NCI-H82 treated with DMSO at 0.1 percent for 48 hours (cell line): ENCODE results near the gene KANK4.

ENCODE experiments used
- DNase-seq: peaks from one replicate; lab custom pipeline; 2025; ENCODE audit not compliant: unreplicated experiment; lab: John Stamatoyannopoulos, UW

KANK4 gene

DNA sequence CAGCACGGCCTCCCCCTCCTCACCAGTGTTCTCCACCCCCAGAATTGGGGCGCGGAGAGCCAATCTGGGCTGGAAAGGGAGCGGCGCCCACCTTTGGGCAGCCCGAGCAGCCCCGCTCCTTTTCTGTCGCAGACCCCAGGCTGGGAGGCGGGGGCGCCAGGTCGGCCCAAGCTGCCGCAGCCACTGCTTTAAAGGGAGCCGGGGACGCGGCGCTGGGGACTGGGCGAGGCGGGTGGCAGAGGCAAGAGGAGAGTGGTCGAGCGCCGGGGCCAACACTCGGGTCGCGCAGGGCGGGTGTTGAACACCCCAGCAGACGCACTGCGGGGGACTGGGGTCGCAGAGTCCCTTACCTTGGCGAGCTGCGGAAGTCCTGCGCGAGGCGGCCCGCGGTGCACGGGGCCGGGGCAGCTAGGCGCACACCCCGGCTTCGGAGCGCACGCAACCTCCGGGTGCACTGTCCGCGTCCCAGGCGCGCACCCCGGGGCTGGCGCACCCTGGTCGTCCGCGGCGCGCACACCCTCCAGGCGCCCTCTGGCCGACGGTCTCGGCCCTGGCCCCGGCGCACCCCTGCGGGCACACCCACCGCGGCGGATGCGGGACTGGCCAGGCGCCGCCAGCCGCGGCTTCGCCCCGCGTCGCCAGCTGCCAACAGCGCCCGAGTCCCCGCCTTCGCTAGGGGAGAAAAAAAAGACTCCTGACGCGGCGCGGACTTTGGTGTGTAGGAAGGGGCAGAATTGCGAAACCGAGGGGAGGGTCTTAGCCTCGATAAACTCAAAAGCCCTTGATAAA is at the start of gene KANK4:
Gene KANK4 (minus strand): TSS at position 679 of the 789 bp plus-strand sequence. CDS start 37,870 bp downstream, outside the sequence.
- no peak for DNase-seq

DNA sequence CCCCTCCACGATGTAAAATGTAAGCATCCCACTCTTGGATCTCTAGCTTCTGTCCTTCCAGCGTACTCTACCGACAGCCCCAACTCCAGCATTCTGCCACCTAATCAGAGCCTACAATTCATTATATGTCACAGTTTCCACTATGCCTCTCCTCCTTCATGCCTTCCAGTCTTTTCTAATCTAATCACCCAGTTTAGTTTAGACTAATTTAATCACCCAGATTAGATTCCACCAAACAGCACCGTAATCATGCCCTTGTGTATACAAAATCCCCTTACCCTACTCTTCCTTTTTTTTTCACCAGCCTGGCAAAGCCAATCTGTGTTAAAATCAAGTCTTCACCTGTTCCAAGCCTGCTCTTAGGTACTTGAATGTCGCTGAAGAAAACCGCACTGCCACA is 49.8 kb upstream of the KANK4 start:
- DNase-seq, result peak; percentile 85

DNA sequence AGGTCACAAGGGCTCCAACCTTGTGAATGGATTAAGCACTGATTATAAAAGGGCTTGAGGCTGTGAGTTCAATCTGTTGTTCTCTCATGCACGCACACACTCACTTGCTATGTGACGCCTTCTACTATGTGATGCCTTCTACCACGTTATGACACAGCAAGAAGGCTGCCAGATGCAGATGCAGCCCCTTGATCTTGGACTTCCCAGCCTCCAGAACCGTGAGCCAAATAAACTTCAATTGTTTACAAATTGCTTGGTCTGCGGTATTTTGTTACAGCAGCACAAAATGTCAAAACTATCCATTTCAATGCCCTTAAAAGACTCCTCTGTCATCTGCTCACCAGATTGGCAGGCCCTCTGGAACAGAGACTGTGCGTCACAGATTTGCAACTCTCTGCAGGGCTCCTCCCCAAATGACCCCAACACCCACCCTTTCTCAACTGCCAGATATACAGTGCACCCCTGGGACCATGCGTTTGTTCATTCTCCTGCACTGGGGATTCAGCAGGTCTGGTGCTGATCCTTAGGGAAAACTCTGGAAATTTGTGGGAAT is 47.8 kb upstream of the KANK4 start:
- DNase-seq, result no peak

DNA sequence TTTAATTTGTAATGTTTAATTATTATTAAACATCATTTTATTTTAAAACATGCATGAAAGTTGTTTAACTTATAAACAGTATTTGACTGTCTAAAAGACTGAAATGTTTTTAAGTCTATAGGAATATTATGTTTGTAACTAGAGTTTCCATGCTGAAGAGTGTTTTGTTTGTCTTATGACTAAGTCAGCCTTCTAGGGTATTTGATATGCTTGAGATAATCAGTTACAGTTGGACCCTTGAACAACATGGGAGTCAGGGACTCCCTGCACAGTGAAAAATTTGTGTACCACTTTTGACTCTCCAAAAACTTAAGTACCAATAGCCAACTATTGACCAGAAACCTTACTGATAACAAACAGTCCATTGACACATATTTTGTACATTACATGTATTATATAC is 45.5 kb upstream of the KANK4 start:
- no peak for DNase-seq

DNA sequence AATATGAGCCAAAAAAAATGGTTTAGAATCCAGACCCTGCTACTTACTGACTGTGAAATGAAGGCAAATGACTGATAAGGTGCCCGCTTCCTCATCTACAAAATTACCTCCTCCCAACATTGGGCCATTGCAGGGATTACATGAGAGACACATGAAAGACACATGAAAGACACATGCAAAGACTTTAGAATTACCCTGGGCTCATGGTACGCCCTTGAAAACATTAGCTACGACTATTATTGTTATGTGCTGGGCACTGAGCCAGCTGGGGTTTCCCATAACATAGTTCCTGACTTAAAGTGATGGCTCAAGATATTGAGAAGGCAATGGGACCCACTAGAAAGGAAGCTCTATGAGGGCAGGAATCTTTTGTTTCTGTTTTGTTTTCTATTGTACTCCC is 43.7 kb upstream of the KANK4 start:
- DNase-seq, result no peak

DNA sequence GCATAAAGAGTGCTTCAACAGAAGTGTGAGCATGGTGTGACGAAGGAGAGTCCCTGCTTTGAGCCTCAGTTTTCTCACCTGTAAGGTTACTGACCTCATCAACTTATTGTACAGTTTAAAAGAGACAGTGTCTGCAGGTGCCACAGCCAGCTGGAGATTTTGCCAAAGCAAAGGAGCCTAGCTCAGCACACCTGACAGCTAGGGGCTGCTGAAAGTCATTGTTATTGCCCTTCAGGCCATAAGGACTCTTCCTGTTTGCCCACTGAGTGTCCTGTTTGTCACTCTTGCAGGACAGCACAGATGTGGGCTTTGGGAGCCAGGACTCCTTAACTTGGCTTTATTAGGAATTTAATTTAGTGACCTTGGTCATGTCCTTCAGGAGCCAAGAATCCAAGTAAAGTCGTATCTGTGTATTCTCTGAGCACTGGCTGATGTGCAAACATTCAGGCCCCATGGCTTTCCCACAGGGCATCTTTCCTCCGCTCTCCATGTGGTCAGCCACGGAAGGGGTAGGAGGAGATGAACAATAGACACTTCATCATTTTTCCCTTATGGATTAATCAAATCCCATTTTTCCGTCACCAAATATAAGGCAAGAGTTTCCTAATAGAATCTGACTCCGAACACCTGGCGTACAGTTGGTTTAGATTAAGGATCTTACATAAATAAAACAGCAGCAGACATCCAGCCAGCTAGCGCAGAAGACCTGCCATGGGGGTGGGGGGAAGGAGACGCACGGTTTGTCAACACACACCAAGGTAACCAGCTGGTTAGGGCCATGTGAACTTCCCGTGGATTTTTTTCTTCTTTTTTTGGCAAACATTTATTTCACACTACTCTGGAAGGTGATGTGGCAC is 43.1 kb upstream of the KANK4 start:
- DNase-seq, result no peak

DNA sequence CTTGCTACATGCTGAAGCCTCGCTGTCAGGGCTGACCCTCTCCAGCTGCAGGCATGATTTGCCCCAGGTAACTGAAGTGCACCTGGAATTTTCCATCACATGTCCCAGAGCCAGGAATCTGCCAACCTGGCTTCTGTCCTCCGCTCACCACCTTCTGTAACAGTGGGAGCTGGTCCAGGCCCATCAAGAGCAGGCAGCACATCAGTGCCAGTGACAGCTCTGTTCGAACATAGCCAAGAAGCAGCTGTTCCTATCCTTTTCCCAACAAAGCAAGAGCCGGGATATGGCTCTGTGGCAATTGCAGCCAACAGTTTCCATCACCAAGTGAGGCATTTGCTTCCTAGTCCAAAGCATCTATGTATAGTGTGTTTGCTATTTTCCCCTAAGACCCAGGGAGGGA is 42.2 kb upstream of the KANK4 start:
- DNase-seq, result no peak

DNA sequence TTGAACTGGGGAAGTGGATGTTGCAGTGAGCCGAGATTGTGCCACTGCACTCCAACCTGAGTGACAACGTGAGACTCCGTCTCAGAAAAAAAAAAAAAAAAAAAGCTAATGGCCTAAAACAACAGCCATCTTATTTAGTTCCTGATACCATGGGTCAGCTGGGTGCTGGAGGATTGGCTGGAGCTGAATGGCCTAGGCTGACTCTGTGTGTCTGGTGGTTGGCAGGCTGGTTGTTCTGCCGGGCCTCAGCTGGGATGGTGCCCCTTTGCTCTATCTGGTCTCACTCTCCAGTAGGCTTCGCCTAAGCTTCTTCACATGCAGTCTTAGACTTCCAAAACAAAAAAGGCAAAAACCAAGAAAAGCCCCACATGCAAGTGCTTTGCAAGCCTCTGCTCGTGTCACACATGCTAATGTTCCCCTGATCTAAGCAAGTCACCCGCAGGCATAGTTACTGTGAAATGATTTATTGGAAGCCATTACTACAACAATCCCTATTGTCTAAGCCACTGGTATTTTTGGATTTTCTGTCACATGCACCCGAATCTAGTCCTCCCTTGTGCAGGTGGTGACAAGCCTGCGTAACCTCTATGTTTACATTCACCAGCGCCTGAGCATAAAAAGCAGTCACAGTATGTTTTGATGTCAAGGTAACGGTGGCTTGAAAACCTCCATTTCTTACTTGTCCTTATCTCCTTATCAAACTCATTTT is 39.6 kb upstream of the KANK4 start:
- no peak for DNase-seq

DNA sequence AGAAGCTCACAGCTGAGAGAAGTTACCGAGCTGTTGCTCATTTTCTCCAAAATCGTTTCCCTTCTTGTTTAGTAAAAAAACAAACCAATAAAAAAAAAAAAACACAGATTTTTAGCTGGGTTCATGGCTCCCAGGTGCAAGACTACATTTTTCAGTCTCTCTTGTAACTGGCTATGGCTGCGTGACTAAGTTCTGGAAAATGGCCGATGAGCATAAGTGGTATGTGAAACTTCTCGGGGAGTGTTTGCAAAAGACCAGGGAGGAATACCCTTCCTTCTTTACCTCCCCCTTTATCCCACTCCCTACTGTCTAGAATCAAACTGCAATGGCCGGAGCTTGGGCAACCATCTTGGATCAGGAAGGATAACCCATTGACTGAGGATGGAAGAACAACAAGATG is 38.7 kb upstream of the KANK4 start:
- no peak for DNase-seq

DNA sequence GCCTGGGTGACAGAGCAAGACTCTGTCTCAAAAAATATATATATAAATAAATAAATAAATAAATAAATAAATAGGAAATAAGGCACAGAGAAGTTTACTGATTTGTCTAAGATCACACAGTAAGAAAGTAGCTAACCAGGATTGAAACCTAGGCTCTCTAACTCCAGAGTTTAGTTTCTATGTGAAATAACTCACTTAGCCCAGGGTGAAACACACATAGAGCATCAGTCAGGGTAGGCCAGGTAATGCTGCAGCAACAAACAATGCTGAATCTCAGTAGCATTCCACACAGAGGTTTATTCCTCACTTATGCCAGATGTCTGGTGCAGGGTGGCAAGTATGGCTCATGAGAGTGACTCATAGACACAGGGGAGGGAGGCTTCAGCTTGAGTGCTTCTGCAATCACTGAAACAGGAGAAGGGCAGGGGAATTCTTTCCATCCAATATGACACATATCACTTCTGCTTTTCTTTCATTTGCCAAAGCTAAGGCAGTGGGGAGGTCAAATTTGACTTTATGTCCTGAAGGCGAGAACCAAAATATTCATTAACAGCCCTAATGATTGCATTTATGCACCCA is 37.1 kb upstream of the KANK4 start:
- no peak for DNase-seq

DNA sequence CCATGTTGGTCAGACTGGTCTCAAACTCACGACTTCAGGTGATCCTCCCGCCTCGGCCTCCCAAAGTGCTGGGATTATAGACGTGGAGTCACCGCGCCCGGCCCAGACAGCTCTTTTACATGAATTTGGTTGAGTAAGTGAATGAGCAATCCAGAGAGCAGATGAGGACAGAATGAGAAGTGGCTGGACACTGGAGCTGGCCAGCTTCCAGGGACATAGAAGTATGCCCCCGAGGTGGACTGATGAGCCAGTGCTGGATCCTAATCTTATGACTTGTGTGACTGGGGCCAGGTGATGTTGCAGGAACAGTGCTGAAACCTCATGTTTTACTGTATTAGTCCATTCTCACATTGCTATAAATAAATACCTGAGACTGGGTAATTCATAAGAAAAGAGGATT is 35.9 kb upstream of the KANK4 start:
- DNase-seq, result no peak

DNA sequence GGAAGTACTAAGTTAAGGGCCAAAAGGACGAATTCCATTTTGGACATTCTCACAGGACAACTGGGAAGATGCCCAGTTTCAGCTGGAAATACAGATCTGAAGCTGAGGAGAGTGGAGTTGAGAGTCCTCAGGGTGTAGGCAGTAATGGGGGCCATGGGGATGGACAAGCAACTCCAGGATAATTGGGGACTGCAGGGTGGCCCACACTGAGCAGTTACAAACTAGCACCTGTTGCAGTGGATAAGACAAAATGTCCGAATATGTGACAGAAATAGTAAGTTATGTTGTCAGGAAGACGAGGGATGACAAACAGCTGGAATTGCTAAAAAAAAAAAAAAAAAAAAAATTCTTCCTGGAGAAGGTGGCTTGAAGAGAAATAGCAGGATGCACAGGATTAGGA is 34.6 kb upstream of the KANK4 start:
- no peak for DNase-seq

DNA sequence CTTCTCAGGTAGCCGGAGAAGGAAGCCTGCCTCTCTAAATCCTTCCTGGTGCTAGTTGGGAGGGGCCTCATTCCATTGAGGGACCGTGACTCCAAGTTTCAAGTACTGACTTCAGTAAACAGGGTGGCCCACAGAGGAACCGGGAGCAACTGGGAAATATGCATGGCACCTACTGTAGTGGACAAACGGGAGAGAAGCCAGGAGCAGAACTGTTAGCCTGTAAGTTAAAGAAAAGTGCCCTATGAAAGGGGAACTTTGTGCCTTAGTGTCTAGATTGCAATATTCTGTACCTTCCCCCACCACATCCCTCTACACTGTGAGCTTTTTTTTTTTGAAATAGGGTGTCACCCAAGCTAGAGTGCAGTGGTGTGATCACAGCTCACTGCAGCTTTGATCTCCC is 33.2 kb upstream of the KANK4 start:
- DNase-seq, result no peak

DNA sequence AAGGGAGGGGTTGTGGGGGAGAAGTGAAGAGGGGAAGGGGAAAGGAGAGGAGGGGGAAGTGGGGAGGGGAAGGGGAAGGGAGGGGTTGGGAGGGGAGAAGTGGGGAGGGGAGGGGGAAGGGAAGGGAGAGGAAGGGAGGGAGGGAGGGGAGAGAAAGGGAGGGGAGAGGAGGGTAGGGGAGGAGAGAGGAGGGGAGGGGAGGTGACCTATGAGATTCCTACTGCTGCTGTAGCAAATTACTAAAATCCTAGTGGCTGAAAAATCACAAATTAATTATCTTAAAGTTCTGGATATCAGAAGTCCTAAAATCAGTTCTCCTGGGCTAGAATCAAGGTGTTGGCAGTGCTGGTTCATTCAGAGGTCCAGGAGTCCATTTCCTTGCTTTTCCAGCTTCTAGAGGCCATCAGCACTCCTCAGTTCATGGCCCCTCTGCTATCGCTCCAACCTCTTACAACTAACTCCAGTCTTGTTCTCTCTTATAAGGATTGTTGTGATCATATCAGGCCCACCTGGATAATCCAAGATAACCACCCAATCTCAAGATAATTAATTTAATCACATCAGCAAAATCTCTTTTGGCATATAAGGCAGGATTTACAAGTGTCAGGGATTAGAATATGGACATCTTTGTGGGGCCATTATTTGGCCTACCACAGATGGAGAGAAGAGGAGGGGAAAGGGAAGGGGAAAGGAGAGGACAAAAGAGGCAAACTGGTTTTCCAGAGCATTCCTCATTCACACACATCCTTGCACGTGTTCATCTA is 30.4 kb upstream of the KANK4 start:
- peak; percentile 74 for DNase-seq

DNA sequence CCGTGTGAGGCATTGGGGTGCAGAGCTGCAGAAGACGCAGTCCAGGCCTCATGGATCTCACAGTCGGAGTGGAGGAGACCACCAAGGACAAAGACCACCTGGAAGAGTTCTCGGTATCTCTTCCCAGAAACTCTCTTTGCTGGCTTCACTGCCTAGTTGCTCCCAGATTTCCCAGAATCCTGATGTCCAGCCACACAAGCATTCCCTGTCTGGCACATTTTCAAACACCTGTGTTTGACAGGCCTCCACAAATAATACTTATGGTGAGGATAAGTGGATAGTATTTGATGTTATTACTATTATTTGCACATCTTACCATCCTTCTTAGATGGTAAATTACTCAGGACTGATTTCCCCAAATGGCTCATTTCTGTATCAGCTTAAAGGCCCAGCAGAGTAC is 27.7 kb upstream of the KANK4 start:
- no peak for DNase-seq

DNA sequence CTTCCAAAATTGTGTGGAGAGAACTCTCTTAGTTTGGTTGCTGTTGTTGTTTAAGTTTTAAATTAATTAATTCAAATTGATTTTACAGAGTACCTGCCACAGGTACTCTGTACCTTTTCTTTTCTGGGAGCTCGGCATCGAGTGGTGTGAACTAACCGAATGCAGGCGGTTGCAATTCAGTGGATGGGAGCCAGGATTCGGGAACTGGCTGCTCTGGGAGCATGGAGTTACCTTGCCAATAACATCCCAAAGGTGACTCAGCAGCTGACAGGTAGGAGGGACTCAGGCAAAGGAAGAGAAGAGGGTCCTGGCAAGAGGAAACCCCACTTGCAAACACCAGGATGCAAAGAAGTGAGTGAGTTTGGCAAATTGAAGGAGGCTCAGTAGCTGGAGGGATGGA is 24.7 kb upstream of the KANK4 start:
- DNase-seq, result no peak

DNA sequence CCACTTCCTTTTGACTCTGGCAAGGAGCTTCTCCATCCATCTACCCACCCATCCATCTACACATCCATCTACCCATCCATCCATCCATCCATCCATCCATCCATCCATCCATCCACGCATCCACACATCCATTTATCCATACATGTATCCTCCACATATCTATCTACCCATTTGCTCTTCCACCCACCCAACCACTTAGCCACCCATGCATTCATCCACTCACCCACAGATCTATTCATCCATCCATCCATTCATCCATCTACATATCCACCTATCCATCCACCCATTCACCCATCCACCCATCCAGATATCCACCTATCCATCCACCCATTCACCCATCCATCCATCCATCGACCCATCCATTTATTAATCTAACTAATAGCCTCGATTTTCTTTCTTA is 23.0 kb upstream of the KANK4 start:
- DNase-seq, result no peak

DNA sequence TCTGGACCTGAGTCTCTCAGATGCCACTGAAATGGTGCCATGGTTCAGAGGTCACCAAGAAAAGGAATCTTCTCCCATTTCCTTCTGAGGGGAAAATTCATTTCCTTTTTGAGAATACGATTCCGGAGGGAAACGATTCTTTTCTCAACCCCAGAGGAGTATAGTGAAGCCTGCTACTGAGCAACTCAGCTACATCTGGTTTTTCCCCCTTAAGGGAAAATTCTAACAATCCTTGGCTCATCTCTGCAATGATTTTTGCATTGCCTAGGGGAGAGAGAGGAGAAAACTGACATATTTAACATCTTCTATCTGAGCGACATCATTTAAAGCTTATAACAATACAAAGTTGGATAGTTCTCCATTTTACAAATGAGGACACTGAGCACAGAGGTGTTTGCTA is 22.4 kb upstream of the KANK4 start:
- DNase-seq, result no peak

DNA sequence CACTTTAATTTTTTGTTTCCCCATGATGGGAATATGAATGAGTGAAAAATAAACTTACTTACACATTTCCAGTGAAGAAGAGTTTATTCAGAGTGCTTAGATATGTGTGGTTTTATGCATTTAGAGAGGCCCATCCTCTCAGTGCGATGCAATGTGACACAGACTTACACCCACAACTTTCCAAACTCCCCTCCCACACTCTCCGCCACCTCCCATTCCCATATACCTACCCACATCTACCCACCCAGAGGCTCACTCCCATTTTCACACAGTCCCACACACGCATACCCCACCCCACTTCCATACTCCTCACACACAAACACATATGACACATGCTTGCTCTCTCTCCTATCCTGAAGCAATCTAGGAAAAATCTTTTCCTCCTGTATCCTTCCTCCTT is 21.9 kb upstream of the KANK4 start:
- no peak for DNase-seq
